ENCODE results near the gene SP2. TPM values are rescaled to one million over a fixed set of nuclear protein-coding genes. Genes with fewer than 3 reads are reported as not detected.
A peak's percentile ranks its signal among the peaks of the same experiment; 100 is the strongest.
"Not testable (repeated sequence)": the region's sequence is repeated elsewhere in the genome, so short reads cannot be mapped to it uniquely, and the experiment has no call there.

The SP2 gene
- total and polyA plus RNA-seq, 5 experiments from 2014 or later, result 4.5 to 31.7 (median 13.0) TPM

GRCh38 chr17:47934856-47935255 is 38.8 kb downstream of the SP2 start:
- Mint-ChIP-seq H3K9me3 (no peaks in the 10 kb centered on the region), H3K4me3 (no peak overlapping the region), H3K4me1 (peaks cover 0 to 8% (median 6%) of the 10 kb centered on the region in 4 donors), H3K36me3 (peaks cover 0 to 13% (median 0%) of the 10 kb centered on the region in 3 donors), H3K27me3 (no peaks in the 10 kb centered on the region), H3K27ac (peak overlapping the region in 1 of 10 donors; percentile 6)
- DNase-seq, result no peak
- POLR2A ChIA-PET, result interaction anchor here (2.7 kb wide), 1 partner anchor 39 kb away, joined by 5 read pairs; the partner anchor contains the start of gene SP2
- no peak for ATAC-seq

GRCh38 chr17:47935468-47935867 is 39.4 kb downstream of the SP2 start:
- DNase-seq, result peak in 1 of 10 donors; percentile 16
- not testable (repeated sequence) for ATAC-seq, H3K36me3 Mint-ChIP-seq, H3K27ac Mint-ChIP-seq, H3K27me3 Mint-ChIP-seq, H3K4me3 Mint-ChIP-seq, H3K9me3 Mint-ChIP-seq
- peaks cover 3 to 10% (median 7%) of the 10 kb centered on the region in 4 donors for H3K4me1 Mint-ChIP-seq
- POLR2A ChIA-PET, result interaction anchor here (2.7 kb wide), 1 partner anchor 40 kb away, joined by 5 read pairs; the partner anchor contains the start of gene SP2

- no peak for ATAC-seq
- peak in 1 of 10 donors; percentile 40 for DNase-seq
- H3K36me3 Mint-ChIP-seq, result peaks cover 0 to 3% (median 0%) of the 10 kb centered on the region in 3 donors
- peak overlapping the region in 1 of 10 donors; percentile 34 for H3K27ac Mint-ChIP-seq
- H3K4me1 Mint-ChIP-seq, result peaks cover 6 to 13% (median 10%) of the 10 kb centered on the region in 4 donors
- no peak overlapping the region for H3K4me3 Mint-ChIP-seq
- H3K27me3 Mint-ChIP-seq, result no peaks in the 10 kb centered on the region
- peaks cover 0 to 4% (median 0%) of the 10 kb centered on the region in 9 donors for H3K9me3 Mint-ChIP-seq
- POLR2A ChIA-PET, result interaction anchor here (0.6 to 2.7 kb wide), 2 partner anchors 40 to 86 kb away, joined by 4 to 5 read pairs; partner anchors contain the start of gene SP2
These were observed 39.9 kb downstream of the SP2 start for GRCh38 chr17:47935961-47936360.

GRCh38 chr17:47937941-47938340 is 41.9 kb downstream of the SP2 start:
- POLR2A ChIA-PET, result interaction anchor here (0.6 to 1.4 kb wide), 2 partner anchors 37 to 42 kb away, joined by 5 read pairs; no protein-coding TSS in a partner anchor
- H3K36me3 Mint-ChIP-seq, result no peaks in the 10 kb centered on the region
- H3K4me3 Mint-ChIP-seq, result no peak overlapping the region
- peaks cover 0 to 9% (median 0%) of the 10 kb centered on the region in 9 donors for H3K9me3 Mint-ChIP-seq
- H3K27me3 Mint-ChIP-seq, result no peaks in the 10 kb centered on the region
- H3K4me1 Mint-ChIP-seq, result peaks cover 16 to 30% (median 22%) of the 10 kb centered on the region in 4 donors
- peak in 1 of 10 donors; percentile 6 for DNase-seq
- no peak for ATAC-seq
- no peak overlapping the region for H3K27ac Mint-ChIP-seq

- H3K36me3 Mint-ChIP-seq, result peaks cover 0 to 9% (median 1%) of the 10 kb centered on the region in 3 donors
- POLR2A ChIA-PET, result interaction anchor here (0.5 to 8.0 kb wide), 12 partner anchors 9 to 291 kb away, joined by 3 to 70 read pairs (median 4); partner anchors contain the start of genes CDK5RAP3, KPNB1, LRRC46 and MRPL10
- peak within 1 kb of the TSS; percentile 67 to 95 (median 91) for H3K4me3 Mint-ChIP-seq
- H3K4me1 Mint-ChIP-seq, result peaks cover 32 to 64% (median 54%) of the 10 kb centered on the region in 4 donors
- ATAC-seq (peak; percentile 97), DNase-seq (peak; percentile 78 to 96 (median 92))
- H3K27me3 Mint-ChIP-seq, result no peaks in the 10 kb centered on the region
- peak within 1 kb of the TSS; percentile 68 to 97 (median 92) for H3K27ac Mint-ChIP-seq
- H3K9me3 Mint-ChIP-seq, result peaks cover 0 to 9% (median 0%) of the 10 kb centered on the region in 9 donors
These were observed 45.4 kb downstream of the SP2 start, which contains the start of gene PNPO for GRCh38 chr17:47941246-47942095. PNPO (plus strand) TSS chr17:47941571; CDS start chr17:47941676, 105 bp downstream.

- POLR2A ChIA-PET, result interaction anchor here (0.9 to 8.0 kb wide), 6 partner anchors 8 to 105 kb away, joined by 3 to 70 read pairs (median 11); partner anchors contain the start of genes CDK5RAP3, NFE2L1, SCRN2 and SP2
- H3K36me3 Mint-ChIP-seq, result peaks cover 0 to 14% (median 1%) of the 10 kb centered on the region in 3 donors
- DNase-seq (peak in 2 of 10 donors; percentile 11 to 60), ATAC-seq (no peak)
- peak overlapping the region; percentile 67 to 95 (median 91) for H3K4me3 Mint-ChIP-seq
- H3K27ac Mint-ChIP-seq, result peak overlapping the region; percentile 68 to 97 (median 92)
- H3K9me3 Mint-ChIP-seq, result peaks cover 0 to 9% (median 0%) of the 10 kb centered on the region in 9 donors
- peaks cover 33 to 67% (median 60%) of the 10 kb centered on the region in 4 donors for H3K4me1 Mint-ChIP-seq
- no peaks in the 10 kb centered on the region for H3K27me3 Mint-ChIP-seq
These were observed 46.1 kb downstream of the SP2 start for GRCh38 chr17:47942096-47942510.

- peak overlapping the region; percentile 34 to 97 (median 82) for H3K27ac Mint-ChIP-seq
These were observed 46.5 kb downstream of the SP2 start for GRCh38 chr17:47942568-47942967.

GRCh38 chr17:47945080-47945479 is 49.0 kb downstream of the SP2 start:
- ATAC-seq (no peak), DNase-seq (peak in 4 of 10 donors; percentile 13 to 41 (median 32))
- H3K4me1 Mint-ChIP-seq, result peaks cover 45 to 87% (median 82%) of the 10 kb centered on the region in 4 donors

More at GRCh38 chr17:47942568-47942967, 46.5 kb downstream of the SP2 start:
- ATAC-seq (no peak), DNase-seq (no peak)
- Mint-ChIP-seq H3K27me3 (no peaks in the 10 kb centered on the region), H3K4me3 (peak overlapping the region; percentile 67 to 95 (median 91)), H3K9me3 (peaks cover 0 to 9% (median 0%) of the 10 kb centered on the region in 9 donors), H3K36me3 (peaks cover 0 to 19% (median 1%) of the 10 kb centered on the region in 3 donors), H3K4me1 (peaks cover 33 to 70% (median 64%) of the 10 kb centered on the region in 4 donors)
- POLR2A ChIA-PET, result interaction anchor here (3.1 to 8.0 kb wide), 2 partner anchors 28 to 47 kb away, joined by 25 to 70 read pairs; partner anchors contain the start of genes CDK5RAP3 and SP2

GRCh38 chr17:47945529-47946508 is 49.8 kb downstream of the SP2 start:
- POLR2A ChIA-PET, result interaction anchor here (1.1 to 8.0 kb wide), 5 partner anchors 16 to 115 kb away, joined by 3 to 70 read pairs (median 15); partner anchors contain the start of genes CDK5RAP3, LRRC46, MRPL10 and SP2
- no peak for ATAC-seq
- H3K9me3 Mint-ChIP-seq, result peaks cover 0 to 7% (median 0%) of the 10 kb centered on the region in 9 donors
- no peaks in the 10 kb centered on the region for H3K27me3 Mint-ChIP-seq
- H3K27ac Mint-ChIP-seq, result peak overlapping the region; percentile 43 to 95 (median 86)
- DNase-seq, result no peak
- peak overlapping the region; percentile 42 to 87 (median 71) for H3K4me3 Mint-ChIP-seq
- peaks cover 0 to 31% (median 1%) of the 10 kb centered on the region in 3 donors for H3K36me3 Mint-ChIP-seq
- peaks cover 45 to 90% (median 83%) of the 10 kb centered on the region in 4 donors for H3K4me1 Mint-ChIP-seq

More at GRCh38 chr17:47945080-47945479, 49.0 kb downstream of the SP2 start:
- POLR2A ChIA-PET, result interaction anchor here (0.5 to 8.0 kb wide), 7 partner anchors 8 to 295 kb away, joined by 3 to 70 read pairs (median 3); partner anchors contain the start of genes CDK5RAP3, LRRC46, MRPL10 and SP2
- peaks cover 0 to 9% (median 0%) of the 10 kb centered on the region in 9 donors for H3K9me3 Mint-ChIP-seq
- no peaks in the 10 kb centered on the region for H3K27me3 Mint-ChIP-seq
- peak overlapping the region; percentile 15 to 87 (median 71) for H3K4me3 Mint-ChIP-seq
- peaks cover 0 to 31% (median 1%) of the 10 kb centered on the region in 3 donors for H3K36me3 Mint-ChIP-seq
- H3K27ac Mint-ChIP-seq, result peak overlapping the region; percentile 43 to 95 (median 86)

- DNase-seq, result no peak
- peak overlapping the region in 8 of 10 donors; percentile 46 to 87 (median 70) for H3K4me3 Mint-ChIP-seq
- H3K27me3 Mint-ChIP-seq, result no peaks in the 10 kb centered on the region
- H3K36me3 Mint-ChIP-seq, result peaks cover 0 to 31% (median 1%) of the 10 kb centered on the region in 3 donors
- POLR2A ChIA-PET, result interaction anchor here (0.9 to 8.0 kb wide), 3 partner anchors 24 to 101 kb away, joined by 3 to 70 read pairs (median 46); partner anchors contain the start of genes CDK5RAP3 and SP2
- H3K27ac Mint-ChIP-seq, result peak overlapping the region; percentile 45 to 95 (median 86)
- no peaks in the 10 kb centered on the region for H3K9me3 Mint-ChIP-seq
- no peak for ATAC-seq
- peaks cover 40 to 89% (median 76%) of the 10 kb centered on the region in 4 donors for H3K4me1 Mint-ChIP-seq
These were observed 50.5 kb downstream of the SP2 start for GRCh38 chr17:47946516-47946915.
